ENCODE data around the gene MRNIP. TPM values are rescaled to one million over a fixed set of nuclear protein-coding genes. Genes with fewer than 3 reads are reported as not detected.

The MRNIP gene
- total and polyA plus RNA-seq, 2 experiments from 2014 or later: 28.8 to 57.5 TPM

GRCh38 chr5:179822444-179822990 lies 36.1 kb downstream of the MRNIP start:
- H3K4me1 ChIP-seq (ENCODE audit: low read depth): peaks cover 23% of the 10 kb centered on the region
- H3K4me3 ChIP-seq: no peak overlapping the region
- H3K27me3 ChIP-seq: no peaks in the 10 kb centered on the region
- H3K9me3 ChIP-seq (ENCODE audit: low read depth): no peaks in the 10 kb centered on the region
- no peak for DNase-seq (ENCODE audit: low read depth in 1 of 2, low spot score in 1 of 2)
- H3K36me3 ChIP-seq: peaks cover 29% of the 10 kb centered on the region
- no peak overlapping the region for H3K27ac ChIP-seq
- no peak for TF ChIP-seq CTCF (IDR thresholded peaks at IDR 0.05; ENCODE audit: low read depth, low read length)

GRCh38 chr5:179822059-179822432 lies 36.6 kb downstream of the MRNIP start:
- Histone ChIP-seq H3K4me3 (peak overlapping the region; percentile 73), H3K9me3 (ENCODE audit: low read depth) (no peaks in the 10 kb centered on the region), H3K27ac (no peak overlapping the region), H3K27me3 (no peaks in the 10 kb centered on the region), H3K4me1 (ENCODE audit: low read depth) (peaks cover 23% of the 10 kb centered on the region), H3K36me3 (peaks cover 27% of the 10 kb centered on the region)
- no peak for DNase-seq (ENCODE audit: low read depth in 1 of 2, low spot score in 1 of 2)
- no peak for TF ChIP-seq CTCF (IDR thresholded peaks at IDR 0.05; ENCODE audit: low read depth, low read length)

GRCh38 chr5:179821298-179822058 lies 37.1 kb downstream of the MRNIP start:
- no peak for TF ChIP-seq CTCF (IDR thresholded peaks at IDR 0.05; ENCODE audit: low read depth, low read length)
- no peaks in the 10 kb centered on the region for H3K27me3 ChIP-seq
- H3K27ac ChIP-seq: peak overlapping the region; percentile 94
- H3K4me3 ChIP-seq: peak overlapping the region; percentile 73
- peaks cover 23% of the 10 kb centered on the region for H3K4me1 ChIP-seq (ENCODE audit: low read depth)
- peak; percentile 92 to 97 for DNase-seq (ENCODE audit: low read depth in 1 of 2, low spot score in 1 of 2)
- H3K36me3 ChIP-seq: peaks cover 24% of the 10 kb centered on the region
- no peaks in the 10 kb centered on the region for H3K9me3 ChIP-seq (ENCODE audit: low read depth)

GRCh38 chr5:179820483-179821297 lies 37.9 kb downstream of the MRNIP start, which contains the start of gene SQSTM1:
Gene SQSTM1 (plus strand): TSS chr5:179820905. CDS start chr5:179820937, 32 bp downstream.
- Histone ChIP-seq H3K27ac (peak within 1 kb of the TSS; percentile 94), H3K27me3 (no peaks in the 10 kb centered on the region), H3K36me3 (peaks cover 22% of the 10 kb centered on the region), H3K9me3 (ENCODE audit: low read depth) (no peaks in the 10 kb centered on the region), H3K4me1 (ENCODE audit: low read depth) (peaks cover 23% of the 10 kb centered on the region), H3K4me3 (peak within 1 kb of the TSS; percentile 73)
- no peak for TF ChIP-seq CTCF (IDR thresholded peaks at IDR 0.05; ENCODE audit: low read depth, low read length)
- peak; percentile 87 to 93 for DNase-seq (ENCODE audit: low read depth in 1 of 2, low spot score in 1 of 2)

- H3K9me3 ChIP-seq (ENCODE audit: low read depth): no peaks in the 10 kb centered on the region
- H3K27me3 ChIP-seq: no peaks in the 10 kb centered on the region
- peak overlapping the region; percentile 94 for H3K27ac ChIP-seq
- H3K4me1 ChIP-seq (ENCODE audit: low read depth): peaks cover 23% of the 10 kb centered on the region
- no peak for TF ChIP-seq CTCF (IDR thresholded peaks at IDR 0.05; ENCODE audit: low read depth, low read length)
- no peak overlapping the region for H3K4me3 ChIP-seq
- peaks cover 16% of the 10 kb centered on the region for H3K36me3 ChIP-seq
- DNase-seq (ENCODE audit: low read depth in 1 of 2, low spot score in 1 of 2): no peak
Measured at GRCh38 chr5:179820127-179820482, 38.5 kb downstream of the MRNIP start.
